Measurements from ENCODE around the gene TMPRSS13.
"Not testable (repeated sequence)": the region's sequence is repeated elsewhere in the genome, so short reads cannot be mapped to it uniquely, and the experiment has no call there.

Gene TMPRSS13

GRCh38 chr11:117929142-117929915 is at the start of gene TMPRSS13:
TMPRSS13 (minus strand) TSS chr11:117929402; CDS start chr11:117929307, 95 bp downstream.
- no peak for DNase-seq (ENCODE audit: low read depth)

- no peak for DNase-seq (ENCODE audit: low read depth)
Measured at GRCh38 chr11:117978991-117979390, 49.8 kb upstream of the TMPRSS13 start.

- not testable (repeated sequence) for DNase-seq (ENCODE audit: low read depth)
Measured at GRCh38 chr11:117978291-117978910, 49.2 kb upstream of the TMPRSS13 start.

GRCh38 chr11:117977612-117978264 is 48.5 kb upstream of the TMPRSS13 start:
- DNase-seq (ENCODE audit: low read depth), result not testable (repeated sequence)

- DNase-seq (ENCODE audit: low read depth), result no peak
Measured at GRCh38 chr11:117977029-117977428, 47.8 kb upstream of the TMPRSS13 start.

DNA sequence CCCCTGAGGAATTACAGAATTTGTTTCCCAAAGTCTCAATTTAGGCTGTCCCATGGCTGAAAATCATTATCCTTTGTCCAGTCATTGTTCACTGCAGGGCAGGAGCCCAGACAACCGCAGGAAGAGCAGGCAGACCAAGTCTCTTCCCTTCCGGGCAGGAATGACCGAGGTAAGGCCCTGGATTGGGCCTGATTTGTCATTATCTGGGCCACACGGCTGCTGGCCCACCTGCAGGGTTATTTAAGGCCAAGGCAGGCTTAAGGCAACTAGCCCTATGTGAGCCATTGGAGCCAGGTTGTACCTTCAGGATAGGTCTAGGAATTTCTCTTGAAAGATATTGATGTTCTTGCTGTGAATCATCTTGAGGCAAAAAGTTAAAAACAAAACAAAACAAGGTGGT is 47.2 kb upstream of the TMPRSS13 start:
- no peak for DNase-seq (ENCODE audit: low read depth)

GRCh38 chr11:117973503-117973860 is 44.3 kb upstream of the TMPRSS13 start:
- no peak for DNase-seq (ENCODE audit: low read depth)

DNA sequence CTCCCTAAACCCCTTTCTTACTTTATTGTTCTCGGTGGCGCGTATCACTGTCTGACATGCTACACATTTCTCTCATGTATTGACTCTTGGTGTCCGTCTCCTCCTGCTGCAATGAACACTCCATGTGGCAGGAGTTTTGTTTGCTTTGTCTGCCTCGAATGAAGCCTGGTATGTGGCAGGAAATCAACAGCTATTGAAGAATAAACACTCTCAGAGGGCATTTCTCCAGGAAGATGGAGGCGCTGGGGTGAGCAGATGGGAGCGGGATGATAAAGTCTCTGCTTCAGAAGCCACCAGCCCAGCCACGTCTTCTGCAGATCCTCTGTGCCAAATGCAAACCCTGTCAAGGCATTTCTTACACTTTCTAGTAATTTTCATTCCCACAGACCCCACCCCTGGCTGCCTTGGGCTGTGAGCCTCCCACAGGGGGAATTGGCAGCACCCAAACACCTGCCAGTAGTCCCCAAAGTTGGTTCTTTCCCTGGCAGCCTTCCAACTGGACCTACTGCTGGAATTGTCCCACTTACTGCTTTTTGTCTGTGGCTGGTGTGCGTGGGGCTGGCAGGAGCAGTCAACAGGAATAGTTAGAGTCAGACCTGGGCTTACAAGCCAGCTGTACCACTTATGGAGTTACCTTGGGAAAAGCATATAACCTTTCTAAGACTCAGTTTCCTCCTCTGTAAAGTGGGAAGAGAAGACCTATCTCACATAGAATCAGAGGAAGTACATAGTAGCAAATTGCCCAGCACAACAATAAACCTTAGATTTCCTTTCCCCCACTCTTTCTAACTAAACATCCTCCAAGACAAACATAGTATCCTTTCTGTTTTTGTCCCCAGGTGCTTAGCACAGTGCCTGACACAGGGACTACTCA is 43.7 kb upstream of the TMPRSS13 start:
- no peak for DNase-seq (ENCODE audit: low read depth)

GRCh38 chr11:117972044-117972443 is 42.8 kb upstream of the TMPRSS13 start:
- DNase-seq (ENCODE audit: low read depth), result no peak

GRCh38 chr11:117970400-117971024 is 41.3 kb upstream of the TMPRSS13 start:
- no peak for DNase-seq (ENCODE audit: low read depth)

DNA sequence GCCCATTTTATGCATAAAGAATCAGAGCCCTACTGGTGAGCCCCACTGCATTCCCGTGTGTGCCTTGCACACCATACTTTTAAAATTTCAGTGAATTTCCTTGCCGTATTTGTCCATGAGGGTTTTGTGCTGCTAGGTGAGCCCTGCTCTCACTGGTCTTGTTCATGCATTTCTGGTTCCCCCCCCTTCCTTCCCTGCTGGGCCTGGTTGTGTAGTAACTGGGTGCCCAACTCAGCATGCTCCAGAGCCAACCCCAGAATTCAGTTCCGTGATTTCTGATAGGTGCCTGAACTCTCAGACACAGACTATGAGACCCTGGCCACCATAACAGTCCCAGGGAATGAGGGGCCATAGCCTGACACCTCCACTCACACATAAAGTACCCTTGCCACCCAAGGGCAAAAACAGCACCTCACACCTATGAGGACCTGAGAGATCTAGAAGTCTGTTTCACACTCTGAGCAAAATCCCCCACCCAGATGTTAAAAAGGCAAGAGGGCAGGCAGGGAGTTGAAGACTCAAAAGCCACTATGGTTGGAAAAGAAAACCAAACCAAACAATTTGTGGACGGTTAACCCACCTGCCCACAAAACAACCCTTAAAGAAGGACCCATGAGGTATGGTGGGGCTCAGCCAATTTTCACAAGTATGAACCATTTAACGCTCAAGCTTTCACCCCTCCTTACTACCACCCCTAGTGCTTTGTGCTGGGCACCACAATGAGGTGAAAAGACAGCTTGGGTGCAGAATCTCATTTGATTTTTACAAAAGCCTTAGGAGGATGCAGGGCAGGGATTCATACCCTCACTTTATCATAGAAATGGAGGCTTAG is 40.2 kb upstream of the TMPRSS13 start:
- DNase-seq (ENCODE audit: low read depth), result no peak

DNA sequence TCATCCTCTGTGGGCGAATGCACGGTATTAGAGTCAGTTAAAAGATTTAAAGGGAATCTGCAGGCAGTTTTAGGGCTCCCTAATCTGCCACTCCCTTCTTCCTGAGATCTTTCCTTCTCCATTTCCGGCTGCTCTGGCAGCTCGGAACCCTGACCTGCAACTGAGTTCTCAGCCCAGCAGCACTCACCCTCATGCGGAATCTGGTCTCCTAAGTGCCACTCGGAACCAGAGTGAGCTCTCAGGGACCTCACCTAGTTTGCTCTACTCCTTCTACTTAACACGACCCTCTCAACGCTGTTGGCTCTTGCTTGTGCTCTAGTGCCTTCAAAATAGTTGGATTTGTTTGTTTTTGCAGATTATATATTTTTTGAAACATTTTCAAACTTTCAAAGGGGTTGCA is 37.7 kb upstream of the TMPRSS13 start:
- DNase-seq (ENCODE audit: low read depth), result no peak

GRCh38 chr11:117962826-117963225 is 33.6 kb upstream of the TMPRSS13 start:
- DNase-seq (ENCODE audit: low read depth), result no peak

DNA sequence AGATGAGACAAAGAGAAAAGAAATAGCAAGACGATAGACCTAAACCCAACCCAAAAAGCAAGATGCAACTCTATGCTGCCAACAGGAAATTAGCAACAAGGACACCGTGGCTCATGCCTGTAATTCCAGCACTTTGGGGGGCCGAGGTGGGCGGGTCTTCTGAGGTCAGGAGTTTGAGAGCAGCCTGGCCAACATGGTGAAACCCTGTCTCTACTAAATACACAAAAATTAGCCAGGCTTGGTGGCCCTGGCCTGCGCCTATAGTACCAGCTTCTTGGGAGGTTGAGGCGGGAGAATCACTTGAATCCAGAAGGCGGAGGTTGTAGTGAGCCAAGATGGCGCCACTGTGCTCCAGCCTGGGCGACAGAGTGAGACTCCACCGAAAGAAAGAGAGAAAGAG is 32.7 kb upstream of the TMPRSS13 start:
- no peak for DNase-seq (ENCODE audit: low read depth)

GRCh38 chr11:117960406-117960805 is 31.2 kb upstream of the TMPRSS13 start:
- DNase-seq (ENCODE audit: low read depth), result no peak

GRCh38 chr11:117959438-117960149 is 30.4 kb upstream of the TMPRSS13 start:
- no peak for DNase-seq (ENCODE audit: low read depth)

- DNase-seq (ENCODE audit: low read depth), result no peak
Measured at GRCh38 chr11:117958949-117959348, 29.7 kb upstream of the TMPRSS13 start.

DNA sequence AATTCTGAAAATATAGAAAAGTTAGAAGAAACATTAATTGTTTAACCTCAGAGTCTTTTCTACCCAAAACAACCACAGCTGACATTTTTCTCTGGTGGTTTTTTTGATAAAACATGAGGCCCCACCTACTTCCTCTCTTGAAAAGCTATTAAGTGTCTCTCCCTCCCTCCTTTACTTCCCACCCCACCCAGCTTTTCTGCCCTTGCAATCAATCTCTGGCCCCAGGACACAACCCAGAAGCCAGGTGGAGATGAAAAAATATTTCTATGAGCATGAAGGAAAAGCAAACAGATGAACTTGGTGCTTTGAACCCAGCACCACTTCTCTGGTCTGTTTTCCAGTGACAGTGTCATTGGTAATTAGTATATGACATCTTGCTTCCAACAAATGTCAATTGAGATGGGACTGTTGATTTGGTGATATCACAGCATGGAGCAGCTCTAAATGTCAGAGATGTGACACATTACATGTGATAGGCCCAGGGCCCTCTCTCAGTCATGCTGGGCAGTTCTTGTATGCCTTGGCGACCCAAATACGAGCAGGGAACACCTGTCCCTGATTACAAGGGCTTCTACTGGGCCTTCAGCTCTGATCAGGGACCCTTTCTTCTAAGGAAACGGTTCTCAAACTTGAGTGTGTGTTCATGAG is 23.9 kb upstream of the TMPRSS13 start:
- no peak for DNase-seq (ENCODE audit: low read depth)

Measured in stimulated activated CD8-positive, alpha-beta memory T cell treated with anti-CD3 and anti-CD28 coated beads, Interleukin-4, amount 100 ng/mL, for 24 hours (primary cell).